ENCODE results near the gene GALNT10. TPM values are rescaled to one million over a fixed set of nuclear protein-coding genes. Genes with fewer than 3 reads are reported as not detected.

The GALNT10 gene
- total and polyA plus RNA-seq, 9 of the 15 experiments (the other 6 are each of a cell fraction or from before 2014, with no cell fraction given): 4.6 to 37.1 (median 13.3) TPM

- no peak for TF ChIP-seq DACH1 (IDR thresholded peaks at IDR 0.05; ENCODE audit: partially characterized antibody)
- TF ChIP-seq ZNF146 (CRISPR knock-in tag; IDR thresholded peaks at IDR 0.05; ENCODE audit: unreplicated experiment): no peak
- TF ChIP-seq SMARCC2 (IDR thresholded peaks at IDR 0.05; ENCODE audit: low read depth): no peak
Observed at GRCh38 chr5:154406826-154407225, 216.3 kb downstream of the GALNT10 start (continued).

DNA sequence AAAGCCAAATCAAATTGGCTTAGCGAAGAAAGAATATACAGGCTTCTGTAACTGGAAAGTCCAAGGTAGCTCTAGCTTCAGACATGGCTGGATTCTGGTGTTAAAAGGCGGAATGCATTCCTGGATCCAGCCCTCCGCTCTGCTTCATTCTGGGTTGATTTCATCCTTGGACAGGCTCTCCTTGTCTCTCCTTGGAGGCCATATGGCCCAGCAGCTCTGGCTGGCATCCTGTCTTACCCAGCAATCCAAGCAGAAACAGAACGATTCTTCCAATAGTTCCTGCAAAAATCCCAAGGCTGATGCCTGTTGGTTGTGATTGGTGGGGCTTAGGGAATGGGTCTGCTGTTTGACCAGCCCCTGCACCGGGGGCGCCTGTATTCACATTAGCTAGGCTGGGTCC is 218.3 kb downstream of the GALNT10 start:
- Histone ChIP-seq H3K9me1 (ENCODE audit: control insufficient read depth, insufficient read depth, low read length) (no peaks in the 10 kb centered on the region), H4K20me1 (replicated peaks; ENCODE audit: control insufficient read depth, insufficient read depth, low read length) (no peaks in the 10 kb centered on the region), H3K36me3 (ENCODE audit: control insufficient read depth, insufficient read depth, low read length) (peaks cover 26% of the 10 kb centered on the region; the same call in 2 of the 3 replicates), H3K9ac (ENCODE audit: insufficient read depth in 1 of 2, low read depth in 2 of 2, low read length in 2 of 2) (peak overlapping the region in 1 of 2 experiments; percentile 29; a peak in 1 of 4 replicates), H3K9me3 (replicated peaks; ENCODE audit: control insufficient read depth, insufficient read depth, low read depth, low read length) (no peaks in the 10 kb centered on the region), H2AFZ (ENCODE audit: low read depth, low read length) (no peak overlapping the region), H3K4me1 (replicated peaks in 1 of 2; ENCODE audit: control insufficient read depth in 2 of 2, insufficient read depth in 2 of 2, low read length in 2 of 2) (peaks cover 0 to 9% of the 10 kb centered on the region in 2 experiments; a peak in 3 of 5 replicates), H3K4me2 (ENCODE audit: insufficient read depth, low read length) (no peak overlapping the region), H3K4me3 (no peak overlapping the region), H3K27ac (ENCODE audit: extremely low read depth, low read depth, low read length) (no peak overlapping the region), H3K27me3 (ENCODE audit: control insufficient read depth in 2 of 2, insufficient read depth in 2 of 2, low read length in 2 of 2) (no peaks in the 10 kb centered on the region), H3K79me2 (ENCODE audit: control insufficient read depth, insufficient read depth, low read length) (no peaks in the 10 kb centered on the region)
- no TSS peak for BruUV-seq (replicated peaks)
- WGBS (ENCODE audit: insufficient coverage, low coverage, missing lambda C conversion rate): 72% methylated on average over 6 of the region's 6 CpGs
- in situ Hi-C loops (cut with MboI): no loop called here
- FAIRE-seq (no peak), ATAC-seq (no peak), DNase-seq (ENCODE audit: extremely low read depth in 1 of 4, low spot score in 3 of 4) (no peak)
- CTCF ChIA-PET (ENCODE audit: low intra/inter-chr PET ratio): no interaction called here
- intact Hi-C loops (cut with micrococcal nuclease): no loop called here
- POLR2A ChIA-PET: interaction anchor here (0.7 kb wide), 1 partner anchor 75 kb away, joined by 3 read pairs; no protein-coding TSS in a partner anchor
- TF ChIP-seq ZNF507 (tag; conservative IDR thresholded peaks at IDR 0.05) (no peak), IRF2 (CRISPR knock-in tag; IDR thresholded peaks at IDR 0.05) (no peak), BRF1 (IDR thresholded peaks at IDR 0.05; ENCODE audit: borderline replicate concordance, extremely low read depth, insufficient read length) (no peak), ZNF407 (IDR thresholded peaks at IDR 0.05; ENCODE audit: low read depth) (no peak), EHMT2 (IDR thresholded peaks at IDR 0.05) (no peak), MTA3 (IDR thresholded peaks at IDR 0.05; ENCODE audit: borderline replicate concordance) (no peak), SAFB2 (IDR thresholded peaks at IDR 0.05; ENCODE audit: borderline replicate concordance, low read depth, low read length, severe bottlenecking) (no peak)
- TF ChIP-seq, protein P1, sequence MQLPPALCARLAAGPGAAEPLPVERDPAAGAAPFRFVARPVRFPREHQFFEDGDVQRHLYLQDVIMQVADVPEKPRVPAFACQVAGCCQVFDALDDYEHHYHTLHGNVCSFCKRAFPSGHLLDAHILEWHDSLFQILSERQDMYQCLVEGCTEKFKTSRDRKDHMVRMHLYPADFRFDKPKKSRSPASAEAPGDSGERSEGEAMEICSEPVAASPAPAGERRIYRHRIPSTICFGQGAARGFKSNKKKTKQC (CRISPR knock-in tag; IDR thresholded peaks at IDR 0.05): no peak

Data from K562 (cell line).